Vagina (tissue), 2 donors: ENCODE data around the gene CNTLN. TPM values are rescaled to one million over a fixed set of nuclear protein-coding genes. Genes with fewer than 3 reads are reported as not detected.
"Not testable (repeated sequence)": the region's sequence is repeated elsewhere in the genome, so short reads cannot be mapped to it uniquely, and the experiment has no call there.

ENCODE experiments used
- DNase-seq, 2 donors: peaks; one replicate each; pipeline ENCODE4 v3.0.0-alpha.2; 2017; ENCODE audit errors: extremely low spot score in 2 of 2
- H3K27ac ChIP-seq: fragments of 200-600 bp; sonication (generic); one replicate; pipeline ENCODE4 v1.5.1; 2019
- H3K27me3 ChIP-seq: fragments of 200-600 bp; sonication (generic); one replicate; pipeline ENCODE4 v1.5.1; 2019
- H3K36me3 ChIP-seq, 2 donors: fragments of 200-600 bp; sonication (generic); one replicate each; pipeline ENCODE4 v1.5.1; 2017 to 2019
- H3K4me1 ChIP-seq: fragments of 200-600 bp; sonication (generic); one replicate; pipeline ENCODE4 v1.5.1; 2019
- H3K4me3 ChIP-seq, 2 donors: fragments of 200-600 bp; sonication (generic); 1 replicate in 1 of 2; 2 replicates in 1 of 2; pipeline ENCODE4 v1.5.1; 2016 to 2019
- H3K9me3 ChIP-seq: fragments of 200-600 bp; sonication (generic); one replicate; pipeline ENCODE4 v1.5.1; 2019
- POLR2A ChIP-seq, 2 donors: fragments of 450-650 bp; IDR thresholded peaks; one replicate each; pipeline ENCODE4 v1.6.1; 2017; ENCODE audit warnings: antibody characterized with exemption in 2 of 2, mild to moderate bottlenecking in 2 of 2, moderate library complexity in 2 of 2
- POLR2AphosphoS5 ChIP-seq, 2 donors: sonication (generic); formaldehyde crosslinking; IDR thresholded peaks; one replicate each; pipeline ENCODE4 v1.9.0; 2017; ENCODE audit warnings: antibody characterized with exemption in 2 of 2, mild to moderate bottlenecking in 2 of 2, low read depth in 1 of 2; ENCODE audit not compliant: insufficient read depth in 1 of 2
- intact Hi-C: fragments of 100-400 bp; cut with DNase I; formaldehyde crosslinking; loops from one replicate; pipeline ENCODE4 v1.15.1; 2023
- total RNA-seq: library from RNA; depleted of rRNA; stranded (reverse); fragments of >200 nt; gene quantifications from one replicate; pipeline ENCODE4 v1.2.3, GENCODE V29; 2016
- TF ChIP-seq, protein P1 (sequence below), 3 experiments: fragments of 450-650 bp in 2 of 3; fragments of 200-600 bp in 1 of 3; sonication (generic) in 1 of 3; IDR thresholded peaks; one replicate each; pipeline ENCODE4 v1.5.1; 2017 to 2019; ENCODE audit warnings: antibody characterized with exemption in 3 of 3, mild to moderate bottlenecking in 2 of 3, moderate library complexity in 2 of 3

CNTLN gene
- total RNA-seq, 1 donor from 2014 or later, result 13.3 TPM

- Histone ChIP-seq H3K9me3 (no peaks in the 10 kb centered on the region), H3K36me3 (no peaks in the 10 kb centered on the region), H3K27me3 (no peaks in the 10 kb centered on the region), H3K27ac (no peak overlapping the region), H3K4me3 (no peak overlapping the region), H3K4me1 (no peaks in the 10 kb centered on the region)
- no peak for TF ChIP-seq POLR2AphosphoS5 (IDR thresholded peaks at IDR 0.05; ENCODE audit: insufficient read depth in 1 of 2, low read depth in 1 of 2)
- TF ChIP-seq, protein P1, sequence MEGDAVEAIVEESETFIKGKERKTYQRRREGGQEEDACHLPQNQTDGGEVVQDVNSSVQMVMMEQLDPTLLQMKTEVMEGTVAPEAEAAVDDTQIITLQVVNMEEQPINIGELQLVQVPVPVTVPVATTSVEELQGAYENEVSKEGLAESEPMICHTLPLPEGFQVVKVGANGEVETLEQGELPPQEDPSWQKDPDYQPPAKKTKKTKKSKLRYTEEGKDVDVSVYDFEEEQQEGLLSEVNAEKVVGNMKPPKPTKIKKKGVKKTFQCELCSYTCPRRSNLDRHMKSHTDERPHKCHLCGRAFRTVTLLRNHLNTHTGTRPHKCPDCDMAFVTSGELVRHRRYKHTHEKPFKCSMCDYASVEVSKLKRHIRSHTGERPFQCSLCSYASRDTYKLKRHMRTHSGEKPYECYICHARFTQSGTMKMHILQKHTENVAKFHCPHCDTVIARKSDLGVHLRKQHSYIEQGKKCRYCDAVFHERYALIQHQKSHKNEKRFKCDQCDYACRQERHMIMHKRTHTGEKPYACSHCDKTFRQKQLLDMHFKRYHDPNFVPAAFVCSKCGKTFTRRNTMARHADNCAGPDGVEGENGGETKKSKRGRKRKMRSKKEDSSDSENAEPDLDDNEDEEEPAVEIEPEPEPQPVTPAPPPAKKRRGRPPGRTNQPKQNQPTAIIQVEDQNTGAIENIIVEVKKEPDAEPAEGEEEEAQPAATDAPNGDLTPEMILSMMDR (IDR thresholded peaks at IDR 0.05), result no peak
- no peak for DNase-seq
- intact Hi-C loops, result no loop called here
Measured at GRCh38 chr9:17423681-17424011, 288.8 kb downstream of the CNTLN start.

GRCh38 chr9:17425384-17425783 lies 290.5 kb downstream of the CNTLN start:
- TF ChIP-seq, protein P1 (IDR thresholded peaks at IDR 0.05), result no peak
- TF ChIP-seq POLR2AphosphoS5 (IDR thresholded peaks at IDR 0.05; ENCODE audit: insufficient read depth in 1 of 2, low read depth in 1 of 2) (no peak), POLR2A (IDR thresholded peaks at IDR 0.05) (no peak)
- no peaks in the 10 kb centered on the region for H3K36me3 ChIP-seq
- H3K27ac ChIP-seq, result no peak overlapping the region
- no peaks in the 10 kb centered on the region for H3K9me3 ChIP-seq
- intact Hi-C loops, result no loop called here
- H3K4me3 ChIP-seq, result no peak overlapping the region
- no peak for DNase-seq
- no peaks in the 10 kb centered on the region for H3K4me1 ChIP-seq
- H3K27me3 ChIP-seq, result no peaks in the 10 kb centered on the region

DNA sequence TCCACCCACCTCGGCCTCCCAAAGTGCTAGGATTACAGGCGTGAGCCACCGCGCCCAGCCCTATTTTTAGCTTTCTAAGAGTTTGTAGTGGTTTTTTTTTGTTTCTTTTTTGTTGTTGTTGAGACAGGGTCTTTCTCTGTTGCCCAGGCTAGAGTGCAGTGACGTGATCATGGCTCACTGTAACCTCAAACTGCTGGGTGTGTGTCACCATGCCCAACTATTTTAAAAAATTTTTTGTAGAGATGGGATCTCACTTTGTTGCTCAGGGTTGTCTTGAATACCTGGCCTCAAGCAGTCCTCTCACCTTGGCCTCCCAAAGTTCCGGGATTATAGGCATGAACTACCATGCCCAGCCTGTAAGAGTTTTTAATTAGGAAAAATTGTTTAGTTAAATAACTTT lies 298.7 kb downstream of the CNTLN start:
- Histone ChIP-seq H3K9me3 (no peaks in the 10 kb centered on the region), H3K36me3 (peaks cover 0 to 4% of the 10 kb centered on the region in 2 donors), H3K4me1 (no peaks in the 10 kb centered on the region), H3K27ac (no peak overlapping the region), H3K4me3 (no peak overlapping the region), H3K27me3 (no peaks in the 10 kb centered on the region)
- TF ChIP-seq POLR2AphosphoS5 (IDR thresholded peaks at IDR 0.05; ENCODE audit: insufficient read depth in 1 of 2, low read depth in 1 of 2) (no peak), POLR2A (IDR thresholded peaks at IDR 0.05) (no peak)
- TF ChIP-seq, protein P1 (IDR thresholded peaks at IDR 0.05), result no peak
- DNase-seq, result no peak
- intact Hi-C loops, result no loop called here

DNA sequence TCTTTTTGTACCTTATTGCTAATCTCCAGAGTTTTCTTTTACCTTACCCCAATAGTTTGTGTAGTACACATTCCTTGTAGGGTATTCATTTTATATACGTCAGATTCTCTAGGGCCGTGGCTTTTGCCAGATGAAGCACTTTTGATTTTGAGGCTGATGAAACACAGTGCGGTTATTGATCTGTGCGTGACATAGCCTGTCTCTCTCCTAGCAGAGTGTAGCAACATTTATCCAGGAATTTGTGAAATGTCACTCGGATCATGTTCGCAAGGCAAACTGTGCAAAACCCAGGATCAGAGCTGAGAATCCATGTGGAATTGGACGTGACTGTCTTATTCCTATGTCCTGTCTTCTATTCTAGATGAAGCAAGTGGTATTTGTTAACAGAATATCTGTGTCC lies 302.0 kb downstream of the CNTLN start:
- TF ChIP-seq POLR2AphosphoS5 (IDR thresholded peaks at IDR 0.05; ENCODE audit: insufficient read depth in 1 of 2, low read depth in 1 of 2), result no peak
- no peak for TF ChIP-seq POLR2A (IDR thresholded peaks at IDR 0.05)
- TF ChIP-seq, protein P1 (IDR thresholded peaks at IDR 0.05), result no peak
- intact Hi-C loops, result no loop called here
- Histone ChIP-seq H3K27ac (no peak overlapping the region), H3K9me3 (no peaks in the 10 kb centered on the region), H3K4me1 (no peaks in the 10 kb centered on the region), H3K27me3 (no peaks in the 10 kb centered on the region), H3K4me3 (no peak overlapping the region), H3K36me3 (peaks cover 0 to 4% of the 10 kb centered on the region in 2 donors)
- DNase-seq, result no peak

DNA sequence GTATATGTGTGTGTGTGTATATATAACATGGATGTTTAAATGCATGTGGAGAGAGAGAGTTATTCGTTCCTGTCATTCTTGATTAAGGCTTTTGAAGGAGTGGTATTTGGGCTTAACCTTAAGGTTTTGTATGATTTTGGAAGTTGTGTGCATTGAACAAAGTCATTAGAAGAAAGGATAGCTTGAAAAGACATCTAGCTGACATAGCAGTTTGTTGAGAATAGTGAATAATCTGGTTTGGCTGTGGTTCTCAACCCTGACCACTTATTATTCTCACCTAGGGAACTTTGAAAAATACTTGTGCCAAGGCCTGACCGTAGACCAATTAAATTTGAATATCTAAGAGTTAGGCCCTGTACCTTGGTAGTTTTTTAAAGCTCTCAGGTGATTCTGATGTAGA lies 303.0 kb downstream of the CNTLN start:
- Histone ChIP-seq H3K9me3 (no peaks in the 10 kb centered on the region), H3K36me3 (peaks cover 0 to 4% of the 10 kb centered on the region in 2 donors), H3K27me3 (no peaks in the 10 kb centered on the region), H3K4me1 (no peaks in the 10 kb centered on the region), H3K27ac (no peak overlapping the region), H3K4me3 (no peak overlapping the region)
- no peak for DNase-seq
- TF ChIP-seq POLR2A (IDR thresholded peaks at IDR 0.05), result no peak
- no peak for TF ChIP-seq POLR2AphosphoS5 (IDR thresholded peaks at IDR 0.05; ENCODE audit: insufficient read depth in 1 of 2, low read depth in 1 of 2)
- TF ChIP-seq, protein P1 (IDR thresholded peaks at IDR 0.05), result no peak
- intact Hi-C loops, result no loop called here

- H3K9me3 ChIP-seq, intact Hi-C loops, H3K4me1 ChIP-seq: not testable (repeated sequence)
Measured at GRCh38 chr9:17445126-17445525, 310.3 kb downstream of the CNTLN start.

More at GRCh38 chr9:17445126-17445525, 310.3 kb downstream of the CNTLN start:
- H3K27ac ChIP-seq, H3K4me3 ChIP-seq, DNase-seq, H3K36me3 ChIP-seq, H3K27me3 ChIP-seq: not testable (repeated sequence)
